GM12875 (cell line): Measurements from ENCODE around the gene CARD10.

Experiments used
- H3K4me3 ChIP-seq: one replicate; pipeline ENCODE4 v1.5.1; 2011; ENCODE audit warnings: low read depth, low read length, control low read depth
- CTCF ChIP-seq: IDR thresholded peaks from 2 replicates; pipeline ENCODE4 v1.5.1; 2011; ENCODE audit warnings: low read depth, mild to moderate bottlenecking, control low read depth, inconsistent platforms, low read length, moderate library complexity, borderline replicate concordance; ENCODE audit not compliant: insufficient read depth

Gene CARD10

GRCh38 chr22:37518509-37519267 is 527 bp downstream of the CARD10 start:
- H3K4me3 ChIP-seq: peak overlapping the region; percentile 21
- TF ChIP-seq CTCF: no peak

GRCh38 chr22:37517826-37518450 is 1.3 kb downstream of the CARD10 start:
- H3K4me3 ChIP-seq: no peak overlapping the region
- no peak for TF ChIP-seq CTCF

- H3K4me3 ChIP-seq: no peak overlapping the region
Measured at GRCh38 chr22:37516456-37516855, 2.8 kb downstream of the CARD10 start.

GRCh38 chr22:37515901-37516300 is 3.3 kb downstream of the CARD10 start:
- no peak for TF ChIP-seq CTCF
- H3K4me3 ChIP-seq: no peak overlapping the region

More at GRCh38 chr22:37516456-37516855, 2.8 kb downstream of the CARD10 start:
- no peak for TF ChIP-seq CTCF

GRCh38 chr22:37514526-37515051 is 4.6 kb downstream of the CARD10 start:
- H3K4me3 ChIP-seq: no peak overlapping the region
- TF ChIP-seq CTCF: no peak

GRCh38 chr22:37511395-37512104 is 7.7 kb downstream of the CARD10 start:
- TF ChIP-seq CTCF: no peak
- no peak overlapping the region for H3K4me3 ChIP-seq
